ENCODE measurements around the gene CLK1. TPM values are rescaled to one million over a fixed set of nuclear protein-coding genes. Genes with fewer than 3 reads are reported as not detected.

CLK1 gene
- total and polyA plus RNA-seq, 2 of the 13 experiments (the other 11 are each of a cell fraction or from before 2014, with no cell fraction given), result 66.6 to 101 TPM

DNA sequence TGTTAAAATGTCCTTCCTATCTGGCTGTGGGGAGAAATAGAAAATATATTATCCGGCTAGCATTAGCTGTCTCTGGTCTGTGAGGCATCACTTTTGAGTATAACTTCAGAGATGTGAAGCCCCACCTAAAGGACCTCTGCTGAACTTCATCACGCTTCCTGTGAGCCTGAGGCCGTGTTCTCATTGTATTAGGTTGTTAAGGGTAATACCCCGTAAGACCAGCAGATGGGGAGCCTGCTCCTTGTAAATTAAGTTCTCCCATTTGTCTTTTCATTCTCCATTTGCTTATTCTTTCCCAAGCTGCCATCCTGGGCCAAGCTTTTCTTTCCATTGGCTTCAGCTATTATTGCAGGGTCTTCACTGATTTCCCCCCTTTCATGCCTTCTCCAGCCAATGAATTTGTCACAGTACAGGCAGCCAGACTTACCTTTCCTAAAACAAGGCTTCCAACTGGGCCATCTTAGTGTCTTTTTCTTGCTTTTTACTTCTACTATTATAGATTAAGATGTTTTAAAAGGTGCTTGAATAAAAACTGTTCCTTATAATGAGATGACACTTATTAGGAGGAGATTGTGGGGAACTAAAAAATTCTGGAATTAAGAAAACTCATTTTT lies 37.1 kb upstream of the CLK1 start (continued):
- TF ChIP-seq, protein P1, sequence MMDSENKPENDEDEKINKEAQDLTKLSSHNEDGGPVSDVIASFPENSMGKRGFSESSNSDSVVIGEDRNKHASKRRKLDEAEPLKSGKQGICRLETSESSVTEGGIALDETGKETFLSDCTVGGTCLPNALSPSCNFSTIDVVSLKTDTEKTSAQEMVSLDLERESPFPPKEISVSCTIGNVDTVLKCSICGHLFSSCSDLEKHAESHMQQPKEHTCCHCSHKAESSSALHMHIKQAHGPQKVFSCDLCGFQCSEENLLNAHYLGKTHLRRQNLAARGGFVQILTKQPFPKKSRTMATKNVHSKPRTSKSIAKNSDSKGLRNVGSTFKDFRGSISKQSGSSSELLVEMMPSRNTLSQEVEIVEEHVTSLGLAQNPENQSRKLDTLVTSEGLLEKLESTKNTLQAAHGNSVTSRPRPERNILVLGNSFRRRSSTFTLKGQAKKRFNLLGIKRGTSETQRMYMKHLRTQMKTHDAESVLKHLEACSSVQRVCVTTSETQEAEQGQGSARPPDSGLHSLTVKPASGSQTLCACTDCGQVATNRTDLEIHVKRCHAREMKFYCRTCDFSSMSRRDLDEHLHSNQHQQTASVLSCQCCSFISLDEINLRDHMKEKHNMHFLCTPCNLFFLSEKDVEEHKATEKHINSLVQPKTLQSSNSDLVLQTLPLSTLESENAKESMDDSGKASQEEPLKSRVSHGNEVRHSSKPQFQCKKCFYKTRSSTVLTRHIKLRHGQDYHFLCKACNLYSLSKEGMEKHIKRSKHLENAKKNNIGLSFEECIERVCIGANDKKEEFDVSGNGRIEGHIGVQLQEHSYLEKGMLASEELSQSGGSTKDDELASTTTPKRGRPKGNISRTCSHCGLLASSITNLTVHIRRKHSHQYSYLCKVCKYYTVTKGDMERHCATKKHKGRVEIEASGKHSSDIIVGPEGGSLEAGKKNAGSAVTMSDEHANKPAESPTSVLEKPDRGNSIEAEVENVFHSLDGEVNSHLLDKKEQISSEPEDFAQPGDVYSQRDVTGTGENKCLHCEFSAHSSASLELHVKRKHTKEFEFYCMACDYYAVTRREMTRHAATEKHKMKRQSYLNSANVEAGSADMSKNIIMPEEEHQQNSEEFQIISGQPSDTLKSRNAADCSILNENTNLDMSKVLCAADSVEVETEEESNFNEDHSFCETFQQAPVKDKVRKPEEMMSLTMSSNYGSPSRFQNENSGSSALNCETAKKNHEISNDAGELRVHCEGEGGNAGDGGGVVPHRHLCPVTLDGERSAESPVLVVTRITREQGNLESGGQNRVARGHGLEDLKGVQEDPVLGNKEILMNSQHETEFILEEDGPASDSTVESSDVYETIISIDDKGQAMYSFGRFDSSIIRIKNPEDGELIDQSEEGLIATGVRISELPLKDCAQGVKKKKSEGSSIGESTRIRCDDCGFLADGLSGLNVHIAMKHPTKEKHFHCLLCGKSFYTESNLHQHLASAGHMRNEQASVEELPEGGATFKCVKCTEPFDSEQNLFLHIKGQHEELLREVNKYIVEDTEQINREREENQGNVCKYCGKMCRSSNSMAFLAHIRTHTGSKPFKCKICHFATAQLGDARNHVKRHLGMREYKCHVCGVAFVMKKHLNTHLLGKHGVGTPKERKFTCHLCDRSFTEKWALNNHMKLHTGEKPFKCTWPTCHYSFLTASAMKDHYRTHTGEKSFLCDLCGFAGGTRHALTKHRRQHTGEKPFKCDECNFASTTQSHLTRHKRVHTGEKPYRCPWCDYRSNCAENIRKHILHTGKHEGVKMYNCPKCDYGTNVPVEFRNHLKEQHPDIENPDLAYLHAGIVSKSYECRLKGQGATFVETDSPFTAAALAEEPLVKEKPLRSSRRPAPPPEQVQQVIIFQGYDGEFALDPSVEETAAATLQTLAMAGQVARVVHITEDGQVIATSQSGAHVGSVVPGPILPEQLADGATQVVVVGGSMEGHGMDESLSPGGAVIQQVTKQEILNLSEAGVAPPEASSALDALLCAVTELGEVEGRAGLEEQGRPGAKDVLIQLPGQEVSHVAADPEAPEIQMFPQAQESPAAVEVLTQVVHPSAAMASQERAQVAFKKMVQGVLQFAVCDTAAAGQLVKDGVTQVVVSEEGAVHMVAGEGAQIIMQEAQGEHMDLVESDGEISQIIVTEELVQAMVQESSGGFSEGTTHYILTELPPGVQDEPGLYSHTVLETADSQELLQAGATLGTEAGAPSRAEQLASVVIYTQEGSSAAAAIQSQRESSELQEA (CRISPR knock-in tag; IDR thresholded peaks at IDR 0.05; ENCODE audit: not compliant biosample characterization), result no peak
- TF ChIP-seq, protein P2, sequence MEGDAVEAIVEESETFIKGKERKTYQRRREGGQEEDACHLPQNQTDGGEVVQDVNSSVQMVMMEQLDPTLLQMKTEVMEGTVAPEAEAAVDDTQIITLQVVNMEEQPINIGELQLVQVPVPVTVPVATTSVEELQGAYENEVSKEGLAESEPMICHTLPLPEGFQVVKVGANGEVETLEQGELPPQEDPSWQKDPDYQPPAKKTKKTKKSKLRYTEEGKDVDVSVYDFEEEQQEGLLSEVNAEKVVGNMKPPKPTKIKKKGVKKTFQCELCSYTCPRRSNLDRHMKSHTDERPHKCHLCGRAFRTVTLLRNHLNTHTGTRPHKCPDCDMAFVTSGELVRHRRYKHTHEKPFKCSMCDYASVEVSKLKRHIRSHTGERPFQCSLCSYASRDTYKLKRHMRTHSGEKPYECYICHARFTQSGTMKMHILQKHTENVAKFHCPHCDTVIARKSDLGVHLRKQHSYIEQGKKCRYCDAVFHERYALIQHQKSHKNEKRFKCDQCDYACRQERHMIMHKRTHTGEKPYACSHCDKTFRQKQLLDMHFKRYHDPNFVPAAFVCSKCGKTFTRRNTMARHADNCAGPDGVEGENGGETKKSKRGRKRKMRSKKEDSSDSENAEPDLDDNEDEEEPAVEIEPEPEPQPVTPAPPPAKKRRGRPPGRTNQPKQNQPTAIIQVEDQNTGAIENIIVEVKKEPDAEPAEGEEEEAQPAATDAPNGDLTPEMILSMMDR (CRISPR knock-in tag; IDR thresholded peaks at IDR 0.05), result peak; percentile 92
- TF ChIP-seq ZNF317 (CRISPR knock-in tag; IDR thresholded peaks at IDR 0.05) (0 out of 2 replicates have a peak, but pooled peaks have one; percentile 32), KAT8 (CRISPR knock-in tag; IDR thresholded peaks at IDR 0.05) (peak; percentile 53; the same call in 1 of the 2 replicates), ZMYM3 (CRISPR knock-in tag; IDR thresholded peaks at IDR 0.05) (no peak), KMT2A (CRISPR knock-in tag; IDR thresholded peaks at IDR 0.05) (no peak), MBNL3 (CRISPR knock-in tag; conservative IDR thresholded peaks at IDR 0.05) (no peak), MATR3 (CRISPR knock-in tag; IDR thresholded peaks at IDR 0.05) (no peak), FOXA3 (CRISPR knock-in tag; IDR thresholded peaks at IDR 0.05) (no peak)
- TF ChIP-seq, protein P3, sequence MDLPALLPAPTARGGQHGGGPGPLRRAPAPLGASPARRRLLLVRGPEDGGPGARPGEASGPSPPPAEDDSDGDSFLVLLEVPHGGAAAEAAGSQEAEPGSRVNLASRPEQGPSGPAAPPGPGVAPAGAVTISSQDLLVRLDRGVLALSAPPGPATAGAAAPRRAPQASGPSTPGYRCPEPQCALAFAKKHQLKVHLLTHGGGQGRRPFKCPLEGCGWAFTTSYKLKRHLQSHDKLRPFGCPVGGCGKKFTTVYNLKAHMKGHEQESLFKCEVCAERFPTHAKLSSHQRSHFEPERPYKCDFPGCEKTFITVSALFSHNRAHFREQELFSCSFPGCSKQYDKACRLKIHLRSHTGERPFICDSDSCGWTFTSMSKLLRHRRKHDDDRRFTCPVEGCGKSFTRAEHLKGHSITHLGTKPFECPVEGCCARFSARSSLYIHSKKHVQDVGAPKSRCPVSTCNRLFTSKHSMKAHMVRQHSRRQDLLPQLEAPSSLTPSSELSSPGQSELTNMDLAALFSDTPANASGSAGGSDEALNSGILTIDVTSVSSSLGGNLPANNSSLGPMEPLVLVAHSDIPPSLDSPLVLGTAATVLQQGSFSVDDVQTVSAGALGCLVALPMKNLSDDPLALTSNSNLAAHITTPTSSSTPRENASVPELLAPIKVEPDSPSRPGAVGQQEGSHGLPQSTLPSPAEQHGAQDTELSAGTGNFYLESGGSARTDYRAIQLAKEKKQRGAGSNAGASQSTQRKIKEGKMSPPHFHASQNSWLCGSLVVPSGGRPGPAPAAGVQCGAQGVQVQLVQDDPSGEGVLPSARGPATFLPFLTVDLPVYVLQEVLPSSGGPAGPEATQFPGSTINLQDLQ (CRISPR knock-in tag; IDR thresholded peaks at IDR 0.05), result no peak
- TF ChIP-seq, protein P4, sequence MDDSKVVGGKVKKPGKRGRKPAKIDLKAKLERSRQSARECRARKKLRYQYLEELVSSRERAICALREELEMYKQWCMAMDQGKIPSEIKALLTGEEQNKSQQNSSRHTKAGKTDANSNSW (CRISPR knock-in tag; IDR thresholded peaks at IDR 0.05; ENCODE audit: borderline replicate concordance), result no peak
- TF ChIP-seq, protein P5, sequence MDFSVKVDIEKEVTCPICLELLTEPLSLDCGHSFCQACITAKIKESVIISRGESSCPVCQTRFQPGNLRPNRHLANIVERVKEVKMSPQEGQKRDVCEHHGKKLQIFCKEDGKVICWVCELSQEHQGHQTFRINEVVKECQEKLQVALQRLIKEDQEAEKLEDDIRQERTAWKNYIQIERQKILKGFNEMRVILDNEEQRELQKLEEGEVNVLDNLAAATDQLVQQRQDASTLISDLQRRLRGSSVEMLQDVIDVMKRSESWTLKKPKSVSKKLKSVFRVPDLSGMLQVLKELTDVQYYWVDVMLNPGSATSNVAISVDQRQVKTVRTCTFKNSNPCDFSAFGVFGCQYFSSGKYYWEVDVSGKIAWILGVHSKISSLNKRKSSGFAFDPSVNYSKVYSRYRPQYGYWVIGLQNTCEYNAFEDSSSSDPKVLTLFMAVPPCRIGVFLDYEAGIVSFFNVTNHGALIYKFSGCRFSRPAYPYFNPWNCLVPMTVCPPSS (IDR thresholded peaks at IDR 0.05), result no peak
- TF ChIP-seq, protein P6, sequence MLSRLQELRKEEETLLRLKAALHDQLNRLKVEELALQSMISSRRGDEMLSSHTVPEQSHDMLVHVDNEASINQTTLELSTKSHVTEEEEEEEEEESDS (CRISPR knock-in tag; IDR thresholded peaks at IDR 0.05; ENCODE audit: borderline replicate concordance), result no peak
